T-helper 22 cell (primary cell): ENCODE measurements around the gene NR4A1.
"Not testable (repeated sequence)": the region's sequence is repeated elsewhere in the genome, so short reads cannot be mapped to it uniquely, and the experiment has no call there.

ENCODE experiments used
- DNase-seq: peaks from one replicate; pipeline ENCODE4 v3.0.0-alpha.2; 2020; ENCODE audit warnings: low read depth

Gene NR4A1

DNA sequence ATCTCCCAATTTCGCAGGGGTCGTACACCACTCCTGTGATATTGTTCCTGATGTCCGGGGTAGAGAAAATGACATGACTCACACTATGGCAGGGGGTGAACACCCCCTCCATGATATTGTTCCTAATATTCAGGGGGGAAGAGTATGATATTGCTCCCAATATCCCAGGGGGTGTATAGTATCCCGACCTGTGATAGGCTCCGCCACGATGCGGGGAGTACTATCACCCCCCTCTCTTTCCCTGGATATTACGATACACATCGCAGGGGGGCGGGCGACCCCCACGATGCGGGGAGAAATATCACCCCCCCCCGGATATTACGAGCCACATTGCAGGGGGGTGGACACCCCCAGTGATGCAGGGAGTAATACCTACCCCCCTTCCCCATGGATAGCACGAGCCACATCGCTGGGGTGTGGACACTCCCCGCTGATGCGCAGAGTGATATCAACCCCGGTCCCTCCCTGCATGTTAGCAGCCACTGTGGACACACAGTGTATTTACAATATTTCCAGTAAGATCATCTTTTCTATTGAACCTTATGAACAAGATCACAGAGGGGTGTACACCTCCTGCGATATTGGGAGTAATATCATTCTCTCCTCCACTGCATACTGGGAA lies 45.9 kb downstream of the NR4A1 start:
- no peak for DNase-seq

DNA sequence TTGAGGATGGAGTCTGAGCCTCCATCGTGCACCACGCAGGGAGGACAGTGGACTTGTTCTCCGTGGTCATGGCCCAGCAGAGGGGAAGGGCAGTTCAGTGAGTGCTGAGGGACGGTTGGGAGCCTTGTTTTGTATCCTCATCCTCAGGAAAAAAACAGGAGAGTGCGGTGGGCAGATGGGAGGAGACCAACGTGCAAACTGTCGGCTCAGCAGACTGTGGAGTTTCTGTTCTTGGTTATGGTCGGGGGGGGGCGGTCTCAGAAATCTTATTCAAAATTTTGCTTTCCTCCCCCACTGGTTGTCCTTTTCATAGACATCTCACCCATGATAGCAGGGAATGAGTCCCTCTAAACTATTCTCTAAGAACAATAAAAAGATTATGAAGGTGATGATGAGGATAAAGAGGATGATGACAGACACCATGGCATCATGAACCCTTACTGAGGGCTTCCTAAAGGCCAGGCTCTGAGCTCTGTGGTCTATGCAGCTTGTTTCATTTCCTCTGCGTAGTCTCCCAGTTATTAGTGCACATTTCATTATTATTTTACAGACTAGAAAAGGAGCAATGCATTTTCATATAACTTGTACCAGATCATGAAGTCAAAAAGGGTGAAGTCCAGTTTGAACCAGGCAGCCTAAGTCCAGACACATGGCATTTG lies 53.3 kb downstream of the NR4A1 start:
- not testable (repeated sequence) for DNase-seq
